Mesothelial cell of epicardium (in vitro differentiated cells): ENCODE measurements around the gene GPRC5A. TPM values are rescaled to one million over a fixed set of nuclear protein-coding genes. Genes with fewer than 3 reads are reported as not detected.

ENCODE experiments used
- DNase-seq, 2 experiments: peaks; one replicate each; pipeline ENCODE4 v3.0.0; 2021; ENCODE audit warnings: low spot score in 2 of 2; ENCODE audit not compliant: unreplicated experiment in 2 of 2
- H3K27ac Mint-ChIP-seq: 2 replicates; pipeline ENCODE4 v1.8.0; 2021; ENCODE audit warnings: mixed read lengths
- H3K27me3 Mint-ChIP-seq: 2 replicates; pipeline ENCODE4 v1.8.0; 2021; ENCODE audit warnings: low read depth, mixed read lengths
- H3K36me3 Mint-ChIP-seq: 2 replicates; pipeline ENCODE4 v1.8.0; 2021; ENCODE audit warnings: mixed read lengths
- H3K4me1 Mint-ChIP-seq: 2 replicates; pipeline ENCODE4 v1.8.0; 2021; ENCODE audit warnings: mixed read lengths
- H3K4me3 Mint-ChIP-seq: 2 replicates; pipeline ENCODE4 v1.8.0; 2021; ENCODE audit warnings: mild to moderate bottlenecking, moderate library complexity, mixed read lengths
- H3K9me3 Mint-ChIP-seq: 2 replicates; pipeline ENCODE4 v1.8.0; 2021; ENCODE audit warnings: mixed read lengths
- CTCF ChIP-seq: fragments of 200-600 bp; sonication (generic); IDR thresholded peaks from one replicate; pipeline ENCODE4 v1.5.0; 2021; ENCODE audit warnings: antibody characterized with exemption; ENCODE audit not compliant: unreplicated experiment
- total RNA-seq: library from RNA; stranded (reverse); gene quantifications from 3 replicates; pipeline ENCODE4 v1.2.1, GENCODE V29; 2021

GPRC5A gene
- total RNA-seq, 1 donor from 2014 or later = 108 TPM

GRCh38 chr12:12946686-12947355, 55.5 kb downstream of the GPRC5A start:
- Mint-ChIP-seq H3K27me3 (no peaks in the 10 kb centered on the region), H3K4me3 (no peak overlapping the region), H3K4me1 (no peaks in the 10 kb centered on the region), H3K36me3 (peaks cover 10% of the 10 kb centered on the region), H3K9me3 (no peaks in the 10 kb centered on the region), H3K27ac (no peak overlapping the region)
- TF ChIP-seq CTCF = no peak
- no peak for DNase-seq

GRCh38 chr12:12947902-12948301, 56.5 kb downstream of the GPRC5A start:
- Mint-ChIP-seq H3K36me3 (peaks cover 10% of the 10 kb centered on the region), H3K27me3 (no peaks in the 10 kb centered on the region), H3K9me3 (no peaks in the 10 kb centered on the region)

GRCh38 chr12:12951504-12951903, 60.1 kb downstream of the GPRC5A start:
- Mint-ChIP-seq H3K27ac (no peak overlapping the region), H3K4me1 (peaks cover 2% of the 10 kb centered on the region), H3K4me3 (no peak overlapping the region), H3K36me3 (peaks cover 13% of the 10 kb centered on the region), H3K27me3 (no peaks in the 10 kb centered on the region), H3K9me3 (no peaks in the 10 kb centered on the region)
- TF ChIP-seq CTCF = no peak
- DNase-seq = no peak

More at GRCh38 chr12:12947902-12948301, 56.5 kb downstream of the GPRC5A start:
- no peak for TF ChIP-seq CTCF
- Mint-ChIP-seq H3K4me1 (no peaks in the 10 kb centered on the region), H3K4me3 (no peak overlapping the region), H3K27ac (no peak overlapping the region)
- DNase-seq = no peak

GRCh38 chr12:12952036-12952435, 60.7 kb downstream of the GPRC5A start, which contains the start of gene GPRC5D:
GPRC5D (minus strand) TSS chr12:12952170; CDS start chr12:12950384, 1,786 bp downstream.
- Mint-ChIP-seq H3K27ac (no peak within 1 kb of the TSS), H3K4me1 (peaks cover 2% of the 10 kb centered on the region), H3K27me3 (no peaks in the 10 kb centered on the region), H3K36me3 (peaks cover 13% of the 10 kb centered on the region), H3K9me3 (no peaks in the 10 kb centered on the region), H3K4me3 (no peak within 1 kb of the TSS)
- TF ChIP-seq CTCF = no peak
- DNase-seq = no peak

GRCh38 chr12:12954356-12954755, 63.0 kb downstream of the GPRC5A start:
- H3K4me1 Mint-ChIP-seq = peaks cover 2% of the 10 kb centered on the region
- no peak overlapping the region for H3K27ac Mint-ChIP-seq
- DNase-seq = no peak
- no peak overlapping the region for H3K4me3 Mint-ChIP-seq
- H3K9me3 Mint-ChIP-seq = no peaks in the 10 kb centered on the region
- peaks cover 12% of the 10 kb centered on the region for H3K36me3 Mint-ChIP-seq
- no peak for TF ChIP-seq CTCF
- no peaks in the 10 kb centered on the region for H3K27me3 Mint-ChIP-seq
